Measurements from ENCODE around the gene SLC24A5. TPM values are rescaled to one million over a fixed set of nuclear protein-coding genes. Genes with fewer than 3 reads are reported as not detected.

Gene SLC24A5
- total and polyA plus RNA-seq, 2 donors (not counting 3 experiments of a cell fraction or from before 2014, with no cell fraction given) = not detected

DNA sequence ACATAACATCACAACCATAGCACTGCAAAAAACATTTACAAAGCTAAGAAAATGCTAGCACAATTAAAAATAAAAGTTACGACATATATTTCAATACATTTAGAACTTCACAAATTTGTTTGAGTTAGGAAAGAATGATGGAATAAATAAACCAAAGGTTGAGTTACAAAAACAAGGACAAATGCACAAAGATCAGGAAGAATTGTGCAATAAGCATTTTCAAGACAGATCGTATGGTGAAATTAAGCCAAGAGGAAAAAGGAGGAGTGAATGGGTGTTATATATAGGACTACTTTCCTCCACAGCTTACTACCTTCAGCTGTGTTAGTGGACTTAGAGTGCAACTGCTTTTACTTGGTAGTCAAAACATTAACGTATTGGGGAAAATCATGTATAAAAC, 64.7 kb downstream of the SLC24A5 start:
- dilution Hi-C loops (cut with MboI; ENCODE audit: extremely low pct_ligation_motif_present, low sequenced_read_pairs) = no loop called here

More for the DNA sequence above, 64.7 kb downstream of the SLC24A5 start:
- Histone ChIP-seq H3K4me1 (ENCODE audit: control insufficient read depth, extremely low read depth, insufficient read depth, low read length) (no peaks in the 10 kb centered on the region), H3K9ac (replicated peaks; ENCODE audit: extremely low read depth, insufficient read depth, low read length) (no peak overlapping the region), H2AFZ (ENCODE audit: low read depth, low read length) (no peak overlapping the region), H3K4me2 (ENCODE audit: insufficient read depth, low read length) (no peak overlapping the region), H3K9me3 (replicated peaks; ENCODE audit: control insufficient read depth, insufficient read depth, low read length) (no peaks in the 10 kb centered on the region), H3K27ac (ENCODE audit: insufficient read depth, low read depth, low read length) (no peak overlapping the region), H3K4me3 (replicated peaks in 1 of 3; ENCODE audit: insufficient read depth in 1 of 3, low read depth in 1 of 3, low read length in 3 of 3) (no peak overlapping the region), H3K79me2 (ENCODE audit: control insufficient read depth, insufficient read depth, low read length) (no peaks in the 10 kb centered on the region), H4K20me1 (replicated peaks; ENCODE audit: control insufficient read depth, extremely low read depth, insufficient read depth, low read length) (no peaks in the 10 kb centered on the region), H3K27me3 (ENCODE audit: control insufficient read depth in 2 of 2, insufficient read depth in 2 of 2, low read length in 2 of 2) (peaks cover 5 to 9% of the 10 kb centered on the region in 2 experiments), H3K36me3 (ENCODE audit: control insufficient read depth in 2 of 2, extremely low read depth in 1 of 2, insufficient read depth in 2 of 2, low read length in 2 of 2) (no peaks in the 10 kb centered on the region), H3K9me1 (replicated peaks; ENCODE audit: control insufficient read depth, extremely low read depth, insufficient read depth, low read length) (no peaks in the 10 kb centered on the region)
- CTCF ChIA-PET = no interaction called here
- POLR2A ChIA-PET = no interaction called here
- FAIRE-seq (no peak), DNase-seq (ENCODE audit: low read depth, low spot score) (no peak)
- no TSS peak for BruUV-seq (replicated peaks)
- no peak for TF ChIP-seq POLR2A (IDR thresholded peaks at IDR 0.05; ENCODE audit: low read depth, low read length)
- no peak for TF ChIP-seq MAX (IDR thresholded peaks at IDR 0.05; ENCODE audit: insufficient read depth, insufficient read length)
- no peak for TF ChIP-seq JUN (IDR thresholded peaks at IDR 0.05; ENCODE audit: borderline replicate concordance, insufficient read depth, insufficient read length, low read depth)
- TF ChIP-seq POLR2AphosphoS5 (IDR thresholded peaks at IDR 0.05; ENCODE audit: insufficient read depth, low read depth, low read length) = no peak
- no peak for TF ChIP-seq FOS (IDR thresholded peaks at IDR 0.05; ENCODE audit: borderline replicate concordance, insufficient read depth, low read length)
- TF ChIP-seq, protein P1, sequence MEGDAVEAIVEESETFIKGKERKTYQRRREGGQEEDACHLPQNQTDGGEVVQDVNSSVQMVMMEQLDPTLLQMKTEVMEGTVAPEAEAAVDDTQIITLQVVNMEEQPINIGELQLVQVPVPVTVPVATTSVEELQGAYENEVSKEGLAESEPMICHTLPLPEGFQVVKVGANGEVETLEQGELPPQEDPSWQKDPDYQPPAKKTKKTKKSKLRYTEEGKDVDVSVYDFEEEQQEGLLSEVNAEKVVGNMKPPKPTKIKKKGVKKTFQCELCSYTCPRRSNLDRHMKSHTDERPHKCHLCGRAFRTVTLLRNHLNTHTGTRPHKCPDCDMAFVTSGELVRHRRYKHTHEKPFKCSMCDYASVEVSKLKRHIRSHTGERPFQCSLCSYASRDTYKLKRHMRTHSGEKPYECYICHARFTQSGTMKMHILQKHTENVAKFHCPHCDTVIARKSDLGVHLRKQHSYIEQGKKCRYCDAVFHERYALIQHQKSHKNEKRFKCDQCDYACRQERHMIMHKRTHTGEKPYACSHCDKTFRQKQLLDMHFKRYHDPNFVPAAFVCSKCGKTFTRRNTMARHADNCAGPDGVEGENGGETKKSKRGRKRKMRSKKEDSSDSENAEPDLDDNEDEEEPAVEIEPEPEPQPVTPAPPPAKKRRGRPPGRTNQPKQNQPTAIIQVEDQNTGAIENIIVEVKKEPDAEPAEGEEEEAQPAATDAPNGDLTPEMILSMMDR (IDR thresholded peaks at IDR 0.05; ENCODE audit: extremely low read depth in 1 of 2, insufficient read depth in 1 of 2, low read depth in 1 of 2, low read length in 2 of 2) = no peak
- TF ChIP-seq MYC (IDR thresholded peaks at IDR 0.05; ENCODE audit: low read depth, low read length) = no peak
- no peak for TF ChIP-seq EZH2 (IDR thresholded peaks at IDR 0.05; ENCODE audit: borderline replicate concordance, low read depth, low read length, severe bottlenecking)
- no peak for TF ChIP-seq GATA2 (IDR thresholded peaks at IDR 0.05; ENCODE audit: insufficient read depth, insufficient read length, low read depth, low read length)
- intact Hi-C loops (cut with micrococcal nuclease) = no loop called here

Data from endothelial cell of umbilical vein (primary cell).